Endothelial cell (in vitro differentiated cells): Measurements from ENCODE around the gene DTWD2. TPM values are rescaled to one million over a fixed set of nuclear protein-coding genes. Genes with fewer than 3 reads are reported as not detected.
A peak's percentile ranks its signal among the peaks of the same experiment; 100 is the strongest.
"Not testable (repeated sequence)": the region's sequence is repeated elsewhere in the genome, so short reads cannot be mapped to it uniquely, and the experiment has no call there.

Source experiments
- DNase-seq: peaks from one replicate; pipeline ENCODE4 v3.0.0; 2021; ENCODE audit warnings: low spot score
- H3K27ac Mint-ChIP-seq: one replicate; pipeline ENCODE4 v1.8.0; 2021; ENCODE audit warnings: mixed read lengths, inconsistent platforms; ENCODE audit not compliant: unreplicated experiment
- H3K27me3 Mint-ChIP-seq: one replicate; pipeline ENCODE4 v1.8.0; 2021; ENCODE audit warnings: mild to moderate bottlenecking, moderate library complexity, mixed read lengths, inconsistent platforms; ENCODE audit not compliant: unreplicated experiment
- H3K36me3 Mint-ChIP-seq: one replicate; pipeline ENCODE4 v1.8.0; 2021; ENCODE audit warnings: mild to moderate bottlenecking, low read depth, mixed read lengths, inconsistent platforms; ENCODE audit not compliant: unreplicated experiment
- H3K4me1 Mint-ChIP-seq: one replicate; pipeline ENCODE4 v1.8.0; 2021; ENCODE audit warnings: mild to moderate bottlenecking, mixed read lengths, inconsistent platforms; ENCODE audit not compliant: unreplicated experiment
- H3K4me3 Mint-ChIP-seq: one replicate; pipeline ENCODE4 v1.8.0; 2021; ENCODE audit warnings: mild to moderate bottlenecking, mixed read lengths, inconsistent platforms; ENCODE audit not compliant: unreplicated experiment
- H3K9me3 Mint-ChIP-seq: one replicate; pipeline ENCODE4 v1.8.0; 2021; ENCODE audit warnings: mixed read lengths, inconsistent platforms; ENCODE audit not compliant: unreplicated experiment
- total RNA-seq: library from RNA; stranded (reverse); fragmentation: NEBNext Ultra II Directional; extraction: Animal tissue kit (Norgen Biotek cat#: 25700); gene quantifications from one replicate; pipeline ENCODE4 v1.2.1, GENCODE V29; 2021; ENCODE audit not compliant: unreplicated experiment
- TF ChIP-seq, protein P1 (sequence below): fragments of 200-600 bp; sonication (generic); IDR thresholded peaks from one replicate; pipeline ENCODE4 v1.5.0; 2021; ENCODE audit warnings: antibody characterized with exemption; ENCODE audit not compliant: unreplicated experiment

DTWD2 gene
- total RNA-seq, 1 donor from 2014 or later = 2.7 TPM

DNA sequence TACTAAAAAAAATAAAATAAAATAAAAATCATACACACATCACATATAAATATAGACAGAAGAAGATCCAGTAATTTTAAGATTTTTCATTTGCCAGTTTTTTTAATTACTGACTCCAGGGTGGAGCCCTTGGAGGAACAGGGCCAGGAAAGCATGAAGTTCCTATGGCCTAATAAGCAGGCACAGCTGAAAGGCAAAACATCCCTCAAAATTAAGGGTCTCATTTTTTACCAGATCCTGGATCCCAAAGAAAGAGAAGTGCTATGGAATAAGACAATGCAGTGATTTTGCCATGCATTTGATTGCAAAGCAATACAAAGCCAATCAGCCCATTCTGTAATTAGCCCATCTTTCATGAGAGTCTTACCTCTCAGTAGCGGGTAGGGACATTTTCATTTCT is 11.3 kb upstream of the DTWD2 start:
- H3K27ac Mint-ChIP-seq = no peak overlapping the region
- no peak for DNase-seq
- TF ChIP-seq, protein P1, sequence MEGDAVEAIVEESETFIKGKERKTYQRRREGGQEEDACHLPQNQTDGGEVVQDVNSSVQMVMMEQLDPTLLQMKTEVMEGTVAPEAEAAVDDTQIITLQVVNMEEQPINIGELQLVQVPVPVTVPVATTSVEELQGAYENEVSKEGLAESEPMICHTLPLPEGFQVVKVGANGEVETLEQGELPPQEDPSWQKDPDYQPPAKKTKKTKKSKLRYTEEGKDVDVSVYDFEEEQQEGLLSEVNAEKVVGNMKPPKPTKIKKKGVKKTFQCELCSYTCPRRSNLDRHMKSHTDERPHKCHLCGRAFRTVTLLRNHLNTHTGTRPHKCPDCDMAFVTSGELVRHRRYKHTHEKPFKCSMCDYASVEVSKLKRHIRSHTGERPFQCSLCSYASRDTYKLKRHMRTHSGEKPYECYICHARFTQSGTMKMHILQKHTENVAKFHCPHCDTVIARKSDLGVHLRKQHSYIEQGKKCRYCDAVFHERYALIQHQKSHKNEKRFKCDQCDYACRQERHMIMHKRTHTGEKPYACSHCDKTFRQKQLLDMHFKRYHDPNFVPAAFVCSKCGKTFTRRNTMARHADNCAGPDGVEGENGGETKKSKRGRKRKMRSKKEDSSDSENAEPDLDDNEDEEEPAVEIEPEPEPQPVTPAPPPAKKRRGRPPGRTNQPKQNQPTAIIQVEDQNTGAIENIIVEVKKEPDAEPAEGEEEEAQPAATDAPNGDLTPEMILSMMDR = no peak
- no peaks in the 10 kb centered on the region for H3K4me1 Mint-ChIP-seq
- H3K4me3 Mint-ChIP-seq = peak overlapping the region; percentile 26
- H3K9me3 Mint-ChIP-seq = peaks cover 20% of the 10 kb centered on the region
- peaks cover 8% of the 10 kb centered on the region for H3K27me3 Mint-ChIP-seq
- H3K36me3 Mint-ChIP-seq = peaks cover 16% of the 10 kb centered on the region

DNA sequence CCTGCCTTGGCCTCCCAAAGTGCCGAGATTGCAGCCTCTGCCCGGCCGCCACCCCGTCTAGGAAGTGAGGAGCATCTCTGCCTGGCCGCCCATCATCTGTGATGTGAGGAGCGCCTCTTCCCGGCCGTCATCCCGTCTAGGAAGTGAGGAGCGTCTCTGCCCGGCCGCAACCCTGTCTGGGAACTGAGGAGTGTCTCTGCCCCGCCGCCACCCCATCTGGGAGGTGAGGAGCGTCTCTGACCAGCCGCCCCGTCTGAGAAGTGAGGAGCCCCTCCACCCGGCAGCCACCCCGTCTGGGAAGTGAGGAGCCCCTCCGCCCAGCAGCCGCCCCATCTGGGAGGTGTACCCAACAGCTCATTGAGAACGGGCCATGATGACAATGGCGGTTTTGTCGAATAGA is 10.5 kb upstream of the DTWD2 start:
- not testable (repeated sequence) for H3K4me1 Mint-ChIP-seq, DNase-seq, H3K27me3 Mint-ChIP-seq, H3K27ac Mint-ChIP-seq, H3K4me3 Mint-ChIP-seq
- peaks cover 16% of the 10 kb centered on the region for H3K36me3 Mint-ChIP-seq
- H3K9me3 Mint-ChIP-seq = peaks cover 20% of the 10 kb centered on the region

DNA sequence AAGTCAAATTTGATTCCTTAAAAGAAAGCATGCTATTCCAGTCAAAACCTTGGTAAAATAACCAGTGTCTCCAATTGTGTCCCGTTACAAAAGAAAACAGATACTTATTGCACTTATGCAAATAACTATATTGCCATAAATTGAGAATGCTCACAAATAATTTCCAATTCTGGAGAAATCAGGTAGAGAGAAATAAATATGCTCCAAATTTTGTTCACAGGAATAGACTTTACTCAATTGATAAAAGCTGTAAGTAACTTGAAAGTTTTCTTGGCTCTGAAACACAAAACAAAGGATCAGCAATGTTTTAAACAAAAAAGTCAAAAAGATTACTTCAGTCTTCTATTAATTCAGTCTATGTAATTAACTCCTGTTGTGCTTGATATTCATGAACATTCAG is 7.8 kb upstream of the DTWD2 start:
- H3K4me3 Mint-ChIP-seq = no peak overlapping the region
- H3K36me3 Mint-ChIP-seq = peaks cover 11% of the 10 kb centered on the region
- H3K4me1 Mint-ChIP-seq = no peaks in the 10 kb centered on the region
- DNase-seq = no peak
- H3K27me3 Mint-ChIP-seq = peaks cover 5% of the 10 kb centered on the region
- no peak overlapping the region for H3K27ac Mint-ChIP-seq
- H3K9me3 Mint-ChIP-seq = peaks cover 20% of the 10 kb centered on the region
- TF ChIP-seq, protein P1 = no peak

DNA sequence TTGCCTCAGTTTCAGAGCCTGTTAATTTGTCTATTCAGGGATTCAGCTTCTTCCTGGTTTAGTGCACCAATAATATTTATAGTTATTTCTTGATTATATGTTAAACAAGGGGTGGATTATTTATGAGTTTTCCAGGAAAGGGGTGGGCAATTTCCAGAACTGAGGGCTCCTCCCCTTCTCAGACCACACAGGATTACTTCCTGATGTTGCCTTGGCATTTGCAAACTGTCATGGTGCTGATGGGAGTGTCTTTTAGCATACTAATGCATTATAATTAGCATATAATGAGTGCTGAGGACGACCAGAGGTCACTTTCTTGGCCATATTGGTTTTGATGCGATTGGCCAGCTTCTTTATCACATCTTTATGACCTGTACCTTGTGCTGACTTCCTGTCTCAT is 6.2 kb upstream of the DTWD2 start:
- no peaks in the 10 kb centered on the region for H3K4me1 Mint-ChIP-seq
- H3K27me3 Mint-ChIP-seq = peaks cover 3% of the 10 kb centered on the region
- no peaks in the 10 kb centered on the region for H3K36me3 Mint-ChIP-seq
- no peak overlapping the region for H3K4me3 Mint-ChIP-seq
- TF ChIP-seq, protein P1 = no peak
- H3K27ac Mint-ChIP-seq = no peak overlapping the region
- peaks cover 7% of the 10 kb centered on the region for H3K9me3 Mint-ChIP-seq
- no peak for DNase-seq

DNA sequence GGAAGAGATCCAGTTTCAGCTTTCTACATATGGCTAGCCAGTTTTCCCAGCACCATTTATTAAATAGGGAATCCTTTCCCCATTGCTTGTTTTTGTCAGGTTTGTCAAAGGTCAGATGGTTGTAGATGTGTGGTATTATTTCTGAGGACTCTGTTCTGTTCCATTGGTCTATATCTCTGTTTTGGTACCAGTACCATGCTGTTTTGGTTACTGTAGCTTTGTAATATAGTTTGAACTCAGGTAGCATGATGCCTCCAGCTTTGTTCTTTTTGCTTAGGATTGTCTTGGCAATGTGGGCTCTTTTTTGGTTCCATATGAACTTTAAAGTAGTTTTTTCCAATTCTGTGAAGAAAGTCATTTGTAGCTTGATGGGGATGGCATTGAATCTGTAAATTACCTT is 4.8 kb upstream of the DTWD2 start:
- H3K36me3 Mint-ChIP-seq, H3K27me3 Mint-ChIP-seq, H3K4me1 Mint-ChIP-seq, H3K4me3 Mint-ChIP-seq, DNase-seq, H3K9me3 Mint-ChIP-seq, H3K27ac Mint-ChIP-seq: not testable (repeated sequence)

DNA sequence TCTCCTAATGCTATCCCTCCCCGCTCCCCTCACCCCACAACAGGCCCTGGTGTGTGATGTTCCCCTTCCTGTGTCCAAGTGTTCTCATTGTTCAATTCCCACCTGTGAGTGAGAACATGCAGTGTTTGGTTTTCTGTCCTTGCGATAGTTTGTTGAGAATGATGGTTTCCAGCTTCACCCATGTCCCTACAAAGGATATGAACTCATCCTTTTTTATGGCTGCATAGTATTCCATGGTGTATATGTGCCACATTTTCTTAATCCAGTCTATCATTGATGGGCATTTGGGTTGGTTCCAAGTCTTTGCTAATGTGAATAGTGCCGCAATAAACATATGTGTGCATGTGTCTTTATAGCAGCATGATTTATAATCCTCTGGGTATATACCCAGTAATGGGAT is 3.7 kb upstream of the DTWD2 start:
- H3K4me3 Mint-ChIP-seq, DNase-seq, H3K27me3 Mint-ChIP-seq, H3K27ac Mint-ChIP-seq, H3K4me1 Mint-ChIP-seq, H3K36me3 Mint-ChIP-seq, H3K9me3 Mint-ChIP-seq: not testable (repeated sequence)

DNA sequence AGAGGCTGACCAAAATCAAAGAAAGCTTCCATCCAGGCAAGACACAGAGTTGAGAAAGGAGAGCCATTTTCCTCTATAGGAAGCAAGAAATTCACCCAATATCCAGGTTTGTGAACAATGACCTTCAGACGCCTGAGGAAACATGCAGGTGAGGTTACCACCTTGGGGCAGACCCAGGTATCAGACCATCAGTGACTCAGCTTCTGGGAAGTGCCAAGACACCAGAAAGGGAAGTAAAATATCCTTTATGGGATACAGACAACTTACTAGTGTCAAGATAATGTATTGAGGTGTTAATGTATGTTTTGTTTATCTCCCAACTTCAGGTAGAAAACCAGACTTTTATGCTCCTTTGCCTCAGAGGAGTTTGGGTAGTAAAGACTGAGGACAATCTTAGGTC is 2.2 kb upstream of the DTWD2 start:
- DNase-seq = no peak
- Mint-ChIP-seq H3K4me3 (no peak overlapping the region), H3K27ac (no peak overlapping the region), H3K36me3 (no peaks in the 10 kb centered on the region), H3K27me3 (peaks cover 3% of the 10 kb centered on the region), H3K4me1 (no peaks in the 10 kb centered on the region), H3K9me3 (no peaks in the 10 kb centered on the region)
- TF ChIP-seq, protein P1 = no peak
